Breast epithelium (tissue), 3 donors: ENCODE data around the gene BRINP2.

Source experiments
- CTCF ChIP-seq, 3 donors: fragments of 450-650 bp; IDR thresholded peaks; one replicate each; pipeline ENCODE4 v1.5.1; 2016 to 2017; ENCODE audit warnings: antibody characterized with exemption in 3 of 3, mild to moderate bottlenecking in 3 of 3, moderate library complexity in 3 of 3
- POLR2A ChIP-seq: fragments of 450-650 bp; IDR thresholded peaks from one replicate; pipeline ENCODE4 v1.6.1; 2016; ENCODE audit warnings: antibody characterized with exemption, mild to moderate bottlenecking, moderate library complexity

GRCh38 chr1:177287270-177287669 lies 116.5 kb downstream of the BRINP2 start:
- TF ChIP-seq POLR2A (no peak), CTCF (IDR thresholded peaks at IDR 0.05) (no peak)
